ENCODE data around the gene NEO1. TPM values are rescaled to one million over a fixed set of nuclear protein-coding genes. Genes with fewer than 3 reads are reported as not detected.

The NEO1 gene
- polyA plus RNA-seq, 1 donor (not counting 4 experiments of a cell fraction or from before 2014, with no cell fraction given): 4.4 TPM

DNA sequence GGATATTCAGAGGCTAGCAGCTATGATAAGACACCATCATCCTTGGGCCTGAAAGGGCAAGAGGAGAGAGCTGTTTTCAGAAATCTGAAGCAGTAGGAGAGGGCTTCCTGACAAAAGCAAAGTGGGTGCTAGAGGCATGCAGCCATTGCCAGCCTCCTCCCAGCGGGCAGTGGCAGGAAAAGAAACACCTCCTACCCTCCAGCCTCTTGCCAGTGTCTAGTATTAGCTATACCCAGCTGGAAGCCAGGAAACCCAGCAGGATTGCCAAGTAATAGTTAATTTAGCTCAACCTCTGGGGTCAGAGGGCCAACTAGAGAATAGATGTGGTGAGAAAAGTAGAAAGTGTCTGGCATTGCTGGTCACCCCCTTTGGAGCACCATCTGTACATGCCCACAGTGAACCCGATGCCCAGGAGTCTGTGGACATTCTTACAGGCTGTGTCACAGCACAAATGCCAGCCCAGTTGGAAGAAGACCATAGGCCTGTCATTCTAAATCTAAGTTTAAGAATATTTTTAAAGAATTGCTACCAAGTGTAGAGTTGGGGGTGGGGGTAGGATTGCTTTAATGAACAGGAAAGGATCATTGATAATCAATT lies 231.2 kb downstream of the NEO1 start:
- no peak for FAIRE-seq
- DNase-seq (ENCODE audit: low read depth, low spot score): no peak
- H3K9ac ChIP-seq (ENCODE audit: control insufficient read depth, extremely low read depth, insufficient read depth, low read length): no peak overlapping the region
- H3K9me1 ChIP-seq (ENCODE audit: control insufficient read depth, extremely low read depth, insufficient read depth, low read length): no peaks in the 10 kb centered on the region
- H4K20me1 ChIP-seq (ENCODE audit: control insufficient read depth, extremely low read depth, insufficient read depth, low read length): no peaks in the 10 kb centered on the region
- no peaks in the 10 kb centered on the region for H3K4me1 ChIP-seq (ENCODE audit: control insufficient read depth, extremely low read depth, insufficient read depth, low read length)
- no peak overlapping the region for H3K4me3 ChIP-seq (ENCODE audit: control insufficient read depth in 2 of 3, extremely low read depth in 1 of 3, insufficient read depth in 2 of 3, low read depth in 1 of 3, low read length in 3 of 3)
- no peaks in the 10 kb centered on the region for H3K79me2 ChIP-seq (ENCODE audit: control insufficient read depth, insufficient read depth, low read length)
- H3K4me2 ChIP-seq (ENCODE audit: control insufficient read depth, extremely low read depth, insufficient read depth, low read depth, low read length): no peak overlapping the region
- no peak overlapping the region for H3K27ac ChIP-seq (ENCODE audit: control insufficient read depth, insufficient read depth, low read length)
- dilution Hi-C loops (cut with MboI; ENCODE audit: extremely low pct_ligation_motif_present, low sequenced_read_pairs): no loop called here
- no peaks in the 10 kb centered on the region for H3K27me3 ChIP-seq (ENCODE audit: control insufficient read depth, extremely low read depth, insufficient read depth, low read length)
- TF ChIP-seq, protein P1, sequence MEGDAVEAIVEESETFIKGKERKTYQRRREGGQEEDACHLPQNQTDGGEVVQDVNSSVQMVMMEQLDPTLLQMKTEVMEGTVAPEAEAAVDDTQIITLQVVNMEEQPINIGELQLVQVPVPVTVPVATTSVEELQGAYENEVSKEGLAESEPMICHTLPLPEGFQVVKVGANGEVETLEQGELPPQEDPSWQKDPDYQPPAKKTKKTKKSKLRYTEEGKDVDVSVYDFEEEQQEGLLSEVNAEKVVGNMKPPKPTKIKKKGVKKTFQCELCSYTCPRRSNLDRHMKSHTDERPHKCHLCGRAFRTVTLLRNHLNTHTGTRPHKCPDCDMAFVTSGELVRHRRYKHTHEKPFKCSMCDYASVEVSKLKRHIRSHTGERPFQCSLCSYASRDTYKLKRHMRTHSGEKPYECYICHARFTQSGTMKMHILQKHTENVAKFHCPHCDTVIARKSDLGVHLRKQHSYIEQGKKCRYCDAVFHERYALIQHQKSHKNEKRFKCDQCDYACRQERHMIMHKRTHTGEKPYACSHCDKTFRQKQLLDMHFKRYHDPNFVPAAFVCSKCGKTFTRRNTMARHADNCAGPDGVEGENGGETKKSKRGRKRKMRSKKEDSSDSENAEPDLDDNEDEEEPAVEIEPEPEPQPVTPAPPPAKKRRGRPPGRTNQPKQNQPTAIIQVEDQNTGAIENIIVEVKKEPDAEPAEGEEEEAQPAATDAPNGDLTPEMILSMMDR (optimal IDR thresholded peaks at IDR 0.05 in 1 of 3, IDR thresholded peaks at IDR 0.05 in 1 of 3, conservative IDR thresholded peaks at IDR 0.05 in 1 of 3; ENCODE audit: extremely low read depth in 1 of 3, insufficient read depth in 2 of 3, low read length in 3 of 3): no peak
- TF ChIP-seq EZH2 (IDR thresholded peaks at IDR 0.05; ENCODE audit: low read length): no peak
- no peak overlapping the region for H2AFZ ChIP-seq (ENCODE audit: control insufficient read depth, low read length)
- no peaks in the 10 kb centered on the region for H3K36me3 ChIP-seq (ENCODE audit: control insufficient read depth in 2 of 2, extremely low read depth in 1 of 2, insufficient read depth in 2 of 2, low read length in 2 of 2)
- H3K9me3 ChIP-seq (ENCODE audit: control insufficient read depth, low read depth, low read length): no peaks in the 10 kb centered on the region

- DNase-seq (ENCODE audit: low read depth, low spot score) (no peak), FAIRE-seq (no peak)
- no peaks in the 10 kb centered on the region for H3K36me3 ChIP-seq (ENCODE audit: control insufficient read depth in 2 of 2, extremely low read depth in 1 of 2, insufficient read depth in 2 of 2, low read length in 2 of 2)
- no peak overlapping the region for H3K9ac ChIP-seq (ENCODE audit: control insufficient read depth, extremely low read depth, insufficient read depth, low read length)
- dilution Hi-C loops (cut with MboI; ENCODE audit: extremely low pct_ligation_motif_present, low sequenced_read_pairs): no loop called here
- H3K4me3 ChIP-seq (ENCODE audit: control insufficient read depth in 2 of 3, extremely low read depth in 1 of 3, insufficient read depth in 2 of 3, low read depth in 1 of 3, low read length in 3 of 3): no peak overlapping the region
- no peak overlapping the region for H2AFZ ChIP-seq (ENCODE audit: control insufficient read depth, low read length)
- H3K79me2 ChIP-seq (ENCODE audit: control insufficient read depth, insufficient read depth, low read length): no peaks in the 10 kb centered on the region
- H3K27me3 ChIP-seq (ENCODE audit: control insufficient read depth, extremely low read depth, insufficient read depth, low read length): no peaks in the 10 kb centered on the region
- no peak overlapping the region for H3K27ac ChIP-seq (ENCODE audit: control insufficient read depth, insufficient read depth, low read length)
- H3K4me2 ChIP-seq (ENCODE audit: control insufficient read depth, extremely low read depth, insufficient read depth, low read depth, low read length): no peak overlapping the region
- no peaks in the 10 kb centered on the region for H3K9me1 ChIP-seq (ENCODE audit: control insufficient read depth, extremely low read depth, insufficient read depth, low read length)
- H4K20me1 ChIP-seq (ENCODE audit: control insufficient read depth, extremely low read depth, insufficient read depth, low read length): no peaks in the 10 kb centered on the region
- no peaks in the 10 kb centered on the region for H3K4me1 ChIP-seq (ENCODE audit: control insufficient read depth, extremely low read depth, insufficient read depth, low read length)
- no peak for TF ChIP-seq EZH2 (IDR thresholded peaks at IDR 0.05; ENCODE audit: low read length)
- TF ChIP-seq, protein P1 (optimal IDR thresholded peaks at IDR 0.05 in 1 of 3, IDR thresholded peaks at IDR 0.05 in 1 of 3, conservative IDR thresholded peaks at IDR 0.05 in 1 of 3; ENCODE audit: extremely low read depth in 1 of 3, insufficient read depth in 2 of 3, low read length in 3 of 3): no peak
- H3K9me3 ChIP-seq (ENCODE audit: control insufficient read depth, low read depth, low read length): no peaks in the 10 kb centered on the region
Measured at GRCh38 chr15:73284090-73284716, 231.9 kb downstream of the NEO1 start.

Data from keratinocyte (primary cell).